K562 (cell line): Measurements from ENCODE around the gene TADA2A. TPM values are rescaled to one million over a fixed set of nuclear protein-coding genes. Genes with fewer than 3 reads are reported as not detected.

Source experiments
- ATAC-seq: fragments of 200-7000 bp; cut with Tn5 transposase; 3 replicates; pipeline ENCODE4 v1.9.1; 2020; ENCODE audit warnings: moderate library complexity
- BruUV-seq: library from RNA; stranded (reverse); fragments of 400-500 nt; replicated peaks from 2 replicates; lab custom pipeline; 2021; lab: Mats Ljungman, UMichigan
- CTCF ChIA-PET: fragments of 300-600 bp; formaldehyde crosslinking; extraction: SDS; loops from one replicate; lab custom pipeline; 2021; ENCODE audit warnings: low intra/inter-chr PET ratio; lab: Yijun Ruan, JAX
- POLR2A ChIA-PET: fragments of 300-600, 350-650 bp; sonication (Branson Sonifier 250); formaldehyde crosslinking; extraction: SDS; loops from one replicate; lab custom pipeline; 2021; ENCODE audit warnings: antibody characterized with exemption, inconsistent platforms; lab: Yijun Ruan, JAX
- DNase-seq, 4 experiments: peaks; one replicate each; pipeline versions ENCODE4 v3.0.0 to v3.0.0-alpha.2; 2011 to 2018; ENCODE audit warnings: low spot score in 3 of 4, mixed read lengths in 3 of 4; ENCODE audit errors: extremely low read depth in 1 of 4
- FAIRE-seq: peaks from 2 replicates; lab custom pipeline; 2011; peaks lifted over from hg19 to GRCh38; lab: Jason Lieb, UNC
- H2AFZ ChIP-seq: 2 replicates; pipeline ENCODE4 v1.6.0; 2011; ENCODE audit warnings: low read depth, low read length, control low read depth, inconsistent platforms
- H3K27ac ChIP-seq: fragments of 200-600 bp; 3 replicates; pipeline ENCODE4 v1.8.0; 2011; ENCODE audit warnings: low read depth, mild to moderate bottlenecking, control low read depth, inconsistent platforms, low read length, moderate library complexity, mixed read lengths; ENCODE audit errors: extremely low read depth
- H3K27me3 ChIP-seq, 2 experiments: fragments of 300-600 bp in 1 of 2; 2 replicates in 1 of 2; 3 replicates in 1 of 2; pipeline versions ENCODE4 v1.6.0 to v1.8.0; 2011; ENCODE audit warnings: inconsistent platforms in 2 of 2, low read length in 2 of 2, mild to moderate bottlenecking in 1 of 2, mixed read lengths in 1 of 2, moderate library complexity in 1 of 2; ENCODE audit not compliant: control insufficient read depth in 2 of 2, insufficient read depth in 2 of 2
- H3K36me3 ChIP-seq: fragments of 300-600 bp; 3 replicates; pipeline ENCODE4 v1.8.0; 2011; ENCODE audit warnings: mild to moderate bottlenecking, low read length, inconsistent platforms; ENCODE audit not compliant: control insufficient read depth, insufficient read depth
- H3K4me1 ChIP-seq, 2 experiments: fragments of 200-600 bp in 1 of 2; replicated peaks in 1 of 2; 2 replicates in 1 of 2; 3 replicates in 1 of 2; pipeline versions ENCODE4 v1.5.1 to v1.8.0; 2011; ENCODE audit warnings: inconsistent platforms in 2 of 2, low read length in 2 of 2, mild to moderate bottlenecking in 1 of 2, mixed read lengths in 1 of 2, moderate library complexity in 1 of 2; ENCODE audit not compliant: control insufficient read depth in 2 of 2, insufficient read depth in 2 of 2
- H3K4me2 ChIP-seq: 2 replicates; pipeline ENCODE4 v1.6.1; 2011; ENCODE audit warnings: low read length, control low read depth, inconsistent platforms, mixed read lengths; ENCODE audit not compliant: insufficient read depth
- H3K4me3 ChIP-seq: fragments of 200-600 bp; sonication (generic), shearing (Covaris generic); 2 replicates; pipeline ENCODE4 v1.5.1; 2016; ENCODE audit warnings: control low read depth, inconsistent platforms
- H3K79me2 ChIP-seq: fragments of 200-600 bp; 3 replicates; pipeline ENCODE4 v1.8.0; 2011; ENCODE audit warnings: low read length, inconsistent platforms; ENCODE audit not compliant: control insufficient read depth, insufficient read depth
- H3K9ac ChIP-seq, 2 experiments: 2 replicates each; pipeline versions ENCODE4 v1.6.0 to v1.6.1; 2011; ENCODE audit warnings: low read depth in 2 of 2, low read length in 2 of 2, control low read depth in 1 of 2, inconsistent platforms in 1 of 2, mild to moderate bottlenecking in 1 of 2, mixed read lengths in 1 of 2; ENCODE audit not compliant: insufficient read depth in 1 of 2
- H3K9me1 ChIP-seq: one replicate; pipeline ENCODE4 v1.6.0; 2011; ENCODE audit warnings: inconsistent platforms, mild to moderate bottlenecking, low read length, moderate library complexity; ENCODE audit not compliant: control insufficient read depth, insufficient read depth
- H3K9me3 ChIP-seq: replicated peaks from 2 replicates; pipeline ENCODE4 v1.5.1; 2011; ENCODE audit warnings: low read depth, low read length, inconsistent platforms; ENCODE audit not compliant: control insufficient read depth, insufficient read depth
- H4K20me1 ChIP-seq: replicated peaks from 2 replicates; pipeline ENCODE4 v1.6.1; 2011; ENCODE audit warnings: low read length, inconsistent platforms, mixed read lengths; ENCODE audit not compliant: control insufficient read depth, insufficient read depth
- HNRNPL ChIP-seq: fragments of 200-400 bp; formaldehyde crosslinking; IDR thresholded peaks from 2 replicates; pipeline ENCODE4 v1.6.1; 2017; ENCODE audit warnings: low read depth, mild to moderate bottlenecking, low read length
- L3MBTL2 ChIP-seq: fragments of 450-650 bp; IDR thresholded peaks from 2 replicates; pipeline ENCODE4 v1.6.1; 2016; ENCODE audit warnings: mild to moderate bottlenecking, moderate library complexity
- SP1 ChIP-seq: sonication (generic); formaldehyde crosslinking; IDR thresholded peaks from 2 replicates; pipeline ENCODE4 v1.8.1; 2022; ENCODE audit warnings: mild to moderate bottlenecking, missing genetic modification reagents
- ZNF12 ChIP-seq: sonication (generic); formaldehyde crosslinking; IDR thresholded peaks from 2 replicates; pipeline ENCODE4 v1.4.0; 2020; ENCODE audit warnings: mild to moderate bottlenecking, missing genetic modification reagents
- ZNF41 ChIP-seq: fragments of 250-450 bp; sonication (Bioruptor Pico); conservative IDR thresholded peaks from 2 replicates; pipeline ENCODE4 v1.4.0; 2020; ENCODE audit warnings: mild to moderate bottlenecking
- WGBS: fragments of 100-300 bp; shearing (Covaris generic); methylation state at CpG from one replicate; pipeline ENCODE4 v1.1.6; 2016; ENCODE audit warnings: low coverage, mixed read lengths; ENCODE audit not compliant: insufficient coverage; ENCODE audit errors: missing lambda C conversion rate; 5-methylcytosine and 5-hydroxymethylcytosine counted together
- in situ Hi-C: fragments of 300-500 bp; cut with MboI; formaldehyde crosslinking; loops from 4 replicates; pipeline ENCODE4 v1.15.0; 2018; ENCODE audit warnings: inconsistent platforms, mixed read lengths
- intact Hi-C: fragments of 100-400 bp; cut with micrococcal nuclease; formaldehyde crosslinking; loops from 2 replicates; pipeline ENCODE4 v1.14.2; 2022
- polyA plus RNA-seq, 8 experiments: library from polyadenylated mRNA; depleted of rRNA in 4 of 8; stranded (reverse) in 5 of 8; unstranded in 3 of 8; fragments of >200 nt; fragmentation: Nextera tagmentation in 2 of 8; fragmentation: Illumina TruSeq in 1 of 8; extraction: Ambion mirVana in 2 of 8; extraction: Trizol in 1 of 8; gene quantifications; 2 replicates each; pipeline versions ENCODE4 v1.2.1 to v1.2.3, GENCODE V29; 2011 to 2014; ENCODE audit warnings: inconsistent platforms in 1 of 8, missing spikeins in 1 of 8
- total RNA-seq, 7 experiments: library from RNA; depleted of rRNA in 6 of 7; stranded (reverse); fragments of >200 nt in 6 of 7; fragmentation: Illumina TruSeq in 2 of 7; extraction: Trizol in 2 of 7; gene quantifications; 2 replicates each; pipeline versions ENCODE4 v1.2.1 to v1.2.3, GENCODE V29; 2011 to 2021; ENCODE audit warnings: low replicate concordance in 1 of 7
- TF ChIP-seq, protein P1 (sequence below), 2 experiments: fragments of 450-650 bp; IDR thresholded peaks; 2 replicates each; pipeline ENCODE4 v1.6.1; 2016; ENCODE audit warnings: mild to moderate bottlenecking in 2 of 2, borderline replicate concordance in 1 of 2, low read depth in 1 of 2, moderate library complexity in 1 of 2
- TF ChIP-seq, protein P2 (sequence below): IDR thresholded peaks from 2 replicates; pipeline ENCODE4 v1.6.1; 2011; ENCODE audit not compliant: insufficient read length; ENCODE audit errors: extremely low read depth

TADA2A gene
- total and polyA plus RNA-seq, 9 of the 15 experiments (the other 6 are each of a cell fraction or from before 2014, with no cell fraction given), result 13.8 to 37.7 (median 25.0) TPM

DNA sequence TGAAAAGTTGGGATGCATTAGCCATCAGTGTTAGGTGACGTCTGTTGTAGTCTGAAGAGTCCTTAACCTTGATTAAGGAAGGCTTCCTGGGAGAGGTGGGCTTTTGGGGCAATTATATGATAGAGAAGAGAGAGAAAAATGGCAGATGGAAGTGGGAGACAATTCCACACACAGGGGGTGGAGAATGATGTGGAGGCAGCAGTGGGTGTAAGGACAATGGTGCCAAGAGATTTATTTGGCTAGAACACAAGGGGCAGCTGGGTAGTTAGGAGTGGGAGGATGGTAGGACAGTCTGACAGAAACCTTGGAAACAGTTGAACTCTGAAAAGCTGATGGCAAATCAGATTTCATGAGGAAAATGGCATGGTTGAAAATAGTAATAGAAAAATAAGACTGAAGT lies 72.3 kb downstream of the TADA2A start:
- no TSS peak for BruUV-seq
- Histone ChIP-seq H3K9me1 (no peaks in the 10 kb centered on the region), H3K4me2 (no peak overlapping the region), H3K4me3 (no peak overlapping the region), H3K79me2 (no peaks in the 10 kb centered on the region), H2AFZ (no peak overlapping the region), H4K20me1 (no peaks in the 10 kb centered on the region), H3K4me1 (peaks cover 0 to 12% of the 10 kb centered on the region in 2 experiments; a peak in 2 of 5 replicates), H3K27ac (no peak overlapping the region), H3K9me3 (no peaks in the 10 kb centered on the region), H3K36me3 (peaks cover 41% of the 10 kb centered on the region), H3K27me3 (no peaks in the 10 kb centered on the region), H3K9ac (no peak overlapping the region)
- no peak for DNase-seq
- ATAC-seq, result no peak
- in situ Hi-C loops (no loop called here), intact Hi-C loops (no loop called here)
- TF ChIP-seq ZNF41 (no peak), SP1 (CRISPR knock-in tag) (no peak), HNRNPL (no peak), L3MBTL2 (no peak), ZNF12 (no peak)
- TF ChIP-seq, protein P1, sequence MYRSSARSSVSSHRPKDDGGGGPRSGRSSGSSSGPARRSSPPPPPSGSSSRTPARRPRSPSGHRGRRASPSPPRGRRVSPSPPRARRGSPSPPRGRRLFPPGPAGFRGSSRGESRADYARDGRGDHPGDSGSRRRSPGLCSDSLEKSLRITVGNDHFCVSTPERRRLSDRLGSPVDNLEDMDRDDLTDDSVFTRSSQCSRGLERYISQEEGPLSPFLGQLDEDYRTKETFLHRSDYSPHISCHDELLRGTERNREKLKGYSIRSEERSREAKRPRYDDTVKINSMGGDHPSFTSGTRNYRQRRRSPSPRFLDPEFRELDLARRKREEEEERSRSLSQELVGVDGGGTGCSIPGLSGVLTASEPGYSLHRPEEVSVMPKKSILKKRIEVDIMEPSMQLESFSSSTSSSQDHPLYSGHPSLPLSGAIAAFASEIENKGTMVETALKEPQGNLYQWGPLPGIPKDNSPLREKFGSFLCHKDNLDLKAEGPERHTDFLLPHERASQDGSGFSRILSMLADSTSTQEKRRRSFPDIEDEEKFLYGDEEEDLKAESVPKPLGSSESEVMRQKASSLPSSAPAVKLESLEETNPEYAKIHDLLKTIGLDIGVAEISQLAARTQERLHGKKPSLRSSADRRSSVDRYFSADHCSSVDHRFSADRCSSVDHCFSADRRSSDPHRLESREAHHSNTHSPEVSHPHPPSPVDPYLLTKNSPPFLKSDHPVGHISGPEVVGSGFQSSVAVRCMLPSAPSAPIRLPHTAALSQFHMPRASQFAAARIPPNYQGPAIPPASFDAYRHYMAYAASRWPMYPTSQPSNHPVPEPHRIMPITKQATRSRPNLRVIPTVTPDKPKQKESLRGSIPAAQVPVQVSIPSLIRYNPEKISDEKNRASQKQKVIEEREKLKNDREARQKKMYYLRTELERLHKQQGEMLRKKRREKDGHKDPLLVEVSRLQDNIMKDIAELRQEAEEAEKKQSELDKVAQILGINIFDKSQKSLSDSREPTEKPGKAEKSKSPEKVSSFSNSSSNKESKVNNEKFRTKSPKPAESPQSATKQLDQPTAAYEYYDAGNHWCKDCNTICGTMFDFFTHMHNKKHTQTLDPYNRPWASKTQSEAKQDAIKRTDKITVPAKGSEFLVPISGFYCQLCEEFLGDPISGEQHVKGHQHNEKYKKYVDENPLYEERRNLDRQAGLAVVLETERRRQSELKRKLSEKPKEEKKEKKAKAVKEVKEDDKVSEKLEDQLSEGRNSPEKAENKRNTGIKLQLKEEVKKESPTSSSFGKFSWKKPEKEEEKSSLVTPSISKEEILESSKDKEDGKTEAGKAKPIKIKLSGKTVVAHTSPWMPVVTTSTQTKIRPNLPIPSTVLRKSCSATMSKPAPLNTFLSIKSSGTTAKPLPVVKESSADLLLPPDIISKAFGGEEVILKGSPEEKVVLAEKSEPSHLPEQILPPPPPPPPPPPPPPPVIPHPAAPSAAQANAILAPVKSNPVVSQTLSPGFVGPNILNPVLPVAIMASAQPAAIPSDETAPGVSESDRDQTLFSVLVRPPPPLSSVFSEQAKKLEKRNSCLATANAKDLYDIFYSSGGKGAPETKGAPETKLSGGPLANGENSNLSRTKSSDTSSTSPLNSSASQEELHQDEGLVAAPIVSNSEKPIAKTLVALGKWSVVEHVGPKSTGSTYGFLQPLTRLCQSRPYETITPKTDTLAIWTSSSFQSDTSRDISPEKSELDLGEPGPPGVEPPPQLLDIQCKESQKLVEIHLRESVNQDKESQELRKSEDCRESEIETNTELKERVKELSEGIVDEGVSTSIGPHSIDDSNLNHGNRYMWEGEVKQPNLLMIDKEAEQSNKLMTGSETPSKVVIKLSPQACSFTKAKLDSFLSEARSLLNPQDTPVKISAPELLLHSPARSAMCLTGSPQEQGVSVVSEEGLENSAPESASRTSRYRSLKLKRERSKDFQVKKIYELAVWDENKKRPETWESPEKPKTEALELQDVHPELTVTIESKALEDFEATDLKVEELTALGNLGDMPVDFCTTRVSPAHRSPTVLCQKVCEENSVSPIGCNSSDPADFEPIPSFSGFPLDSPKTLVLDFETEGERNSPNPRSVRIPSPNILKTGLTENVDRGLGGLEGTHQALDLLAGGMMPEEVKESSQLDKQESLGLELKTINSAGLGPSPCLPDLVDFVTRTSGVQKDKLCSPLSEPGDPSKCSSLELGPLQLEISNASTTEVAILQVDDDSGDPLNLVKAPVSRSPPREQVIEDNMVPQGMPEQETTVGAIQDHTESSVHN (IDR thresholded peaks at IDR 0.05; ENCODE audit: borderline replicate concordance in 1 of 2, low read depth in 1 of 2), result no peak
- TF ChIP-seq, protein P2, sequence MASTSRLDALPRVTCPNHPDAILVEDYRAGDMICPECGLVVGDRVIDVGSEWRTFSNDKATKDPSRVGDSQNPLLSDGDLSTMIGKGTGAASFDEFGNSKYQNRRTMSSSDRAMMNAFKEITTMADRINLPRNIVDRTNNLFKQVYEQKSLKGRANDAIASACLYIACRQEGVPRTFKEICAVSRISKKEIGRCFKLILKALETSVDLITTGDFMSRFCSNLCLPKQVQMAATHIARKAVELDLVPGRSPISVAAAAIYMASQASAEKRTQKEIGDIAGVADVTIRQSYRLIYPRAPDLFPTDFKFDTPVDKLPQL, result no peak
- WGBS, result 71% methylated on average over 1 of the region's 1 CpG
- POLR2A ChIA-PET, result interaction anchor here (0.8 to 1.8 kb wide), 3 partner anchors 12 to 62 kb away, joined by 3 to 5 read pairs (median 5); no protein-coding TSS in a partner anchor
- CTCF ChIA-PET, result no interaction called here
- FAIRE-seq, result no peak
